Keratinocyte (primary cell): Measurements from ENCODE around the gene TRIM54.

Source experiments
- EZH2 ChIP-seq: IDR thresholded peaks from one replicate; pipeline ENCODE4 v1.6.1; 2012; ENCODE audit warnings: inconsistent platforms, mild to moderate bottlenecking, low read length, moderate library complexity
- TF ChIP-seq, protein P1 (sequence below), 3 experiments: IDR thresholded peaks in 1 of 3; conservative IDR thresholded peaks in 1 of 3; optimal IDR thresholded peaks in 1 of 3; 2 replicates in 2 of 3; 3 replicates in 1 of 3; pipeline versions ENCODE3 to v1.5.1; 2011; ENCODE audit warnings: low read length in 3 of 3, mild to moderate bottlenecking in 3 of 3, moderate library complexity in 2 of 3, control low read depth in 1 of 3, inconsistent platforms in 1 of 3; ENCODE audit not compliant: insufficient read depth in 2 of 3; ENCODE audit errors: extremely low read depth in 1 of 3

DNA sequence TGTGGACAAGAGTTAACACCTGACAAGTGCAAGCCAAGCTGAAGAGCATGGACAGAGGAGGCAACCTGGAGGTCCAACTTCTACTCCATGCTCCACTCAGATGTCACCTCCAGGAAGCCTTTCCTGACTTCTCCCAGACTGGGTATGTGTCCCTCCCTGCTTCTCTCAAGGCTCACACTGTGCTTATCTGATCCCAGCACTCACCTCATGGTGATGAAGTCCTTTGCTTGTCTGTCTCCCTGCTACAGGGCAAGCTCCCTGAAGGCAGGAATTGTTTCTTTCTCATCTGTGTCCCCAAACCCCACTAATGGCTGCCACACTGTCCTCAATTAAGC lies 16.7 kb upstream of the TRIM54 start:
- TF ChIP-seq, protein P1, sequence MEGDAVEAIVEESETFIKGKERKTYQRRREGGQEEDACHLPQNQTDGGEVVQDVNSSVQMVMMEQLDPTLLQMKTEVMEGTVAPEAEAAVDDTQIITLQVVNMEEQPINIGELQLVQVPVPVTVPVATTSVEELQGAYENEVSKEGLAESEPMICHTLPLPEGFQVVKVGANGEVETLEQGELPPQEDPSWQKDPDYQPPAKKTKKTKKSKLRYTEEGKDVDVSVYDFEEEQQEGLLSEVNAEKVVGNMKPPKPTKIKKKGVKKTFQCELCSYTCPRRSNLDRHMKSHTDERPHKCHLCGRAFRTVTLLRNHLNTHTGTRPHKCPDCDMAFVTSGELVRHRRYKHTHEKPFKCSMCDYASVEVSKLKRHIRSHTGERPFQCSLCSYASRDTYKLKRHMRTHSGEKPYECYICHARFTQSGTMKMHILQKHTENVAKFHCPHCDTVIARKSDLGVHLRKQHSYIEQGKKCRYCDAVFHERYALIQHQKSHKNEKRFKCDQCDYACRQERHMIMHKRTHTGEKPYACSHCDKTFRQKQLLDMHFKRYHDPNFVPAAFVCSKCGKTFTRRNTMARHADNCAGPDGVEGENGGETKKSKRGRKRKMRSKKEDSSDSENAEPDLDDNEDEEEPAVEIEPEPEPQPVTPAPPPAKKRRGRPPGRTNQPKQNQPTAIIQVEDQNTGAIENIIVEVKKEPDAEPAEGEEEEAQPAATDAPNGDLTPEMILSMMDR (optimal IDR thresholded peaks at IDR 0.05 in 1 of 3, IDR thresholded peaks at IDR 0.05 in 1 of 3, conservative IDR thresholded peaks at IDR 0.05 in 1 of 3; ENCODE audit: extremely low read depth in 1 of 3, insufficient read depth in 2 of 3, low read length in 3 of 3), result no peak
- TF ChIP-seq EZH2, result no peak
